Activated CD4-positive, alpha-beta T cell treated with anti-CD3 and anti-CD28 coated beads for 36 hours (primary cell): Measurements from ENCODE around the gene RPL27A. TPM values are rescaled to one million over a fixed set of nuclear protein-coding genes. Genes with fewer than 3 reads are reported as not detected.

Experiments used
- ATAC-seq: fragments of 200-7000 bp; cut with Tn5 transposase; one replicate; pipeline ENCODE4 v1.10.0; 2021; ENCODE audit warnings: mild to moderate bottlenecking, moderate library complexity
- CTCF ChIA-PET: fragments of 350-600 bp; sonication (Branson Sonifier 250); formaldehyde crosslinking; loops from one replicate; lab custom pipeline; 2021; ENCODE audit warnings: antibody characterized with exemption; lab: Charles Lee
- POLR2A ChIA-PET: fragments of 350-600 bp; sonication (Branson Sonifier 250); formaldehyde crosslinking; loops from one replicate; lab custom pipeline; 2021; ENCODE audit warnings: antibody characterized with exemption, inconsistent platforms; lab: Charles Lee
- DNase-seq: peaks from one replicate; pipeline ENCODE4 v3.0.0-alpha.2; 2020
- H3K27ac Mint-ChIP-seq: one replicate; pipeline ENCODE4 v1.8.0; 2021; ENCODE audit warnings: mixed read lengths
- H3K27me3 Mint-ChIP-seq: one replicate; pipeline ENCODE4 v1.8.0; 2021; ENCODE audit warnings: mixed read lengths
- H3K36me3 Mint-ChIP-seq: one replicate; pipeline ENCODE4 v1.8.0; 2021; ENCODE audit warnings: low read depth, mixed read lengths
- H3K4me1 Mint-ChIP-seq: one replicate; pipeline ENCODE4 v1.8.0; 2021; ENCODE audit warnings: mixed read lengths
- H3K4me3 Mint-ChIP-seq: one replicate; pipeline ENCODE4 v1.8.0; 2021; ENCODE audit warnings: mild to moderate bottlenecking, moderate library complexity, mixed read lengths
- H3K9me3 Mint-ChIP-seq: one replicate; pipeline ENCODE4 v1.8.0; 2021; ENCODE audit warnings: low read depth, mixed read lengths
- intact Hi-C, 2 experiments: fragments of 100-400 bp; cut with DNase I in 1 of 2; cut with micrococcal nuclease in 1 of 2; formaldehyde crosslinking; loops; one replicate each; pipeline versions ENCODE4 v1.14.2 to v1.15.1; 2022 to 2024; cut with DNase I, micrococcal nuclease
- total RNA-seq, 2 experiments: library from RNA; stranded (reverse); gene quantifications; one replicate each; pipeline ENCODE4 v1.2.3, GENCODE V29; 2021

Gene RPL27A
- total RNA-seq, 2 experiments from 2014 or later: 688 to 1,021 TPM

GRCh38 chr11:8699903-8700302 lies 17.3 kb downstream of the RPL27A start:
- no peak overlapping the region for H3K4me3 Mint-ChIP-seq
- no peaks in the 10 kb centered on the region for H3K4me1 Mint-ChIP-seq
- DNase-seq (no peak), ATAC-seq (no peak)
- ChIA-PET CTCF (interaction anchor here (0.7 to 1.2 kb wide), 2 partner anchors 19 to 260 kb away, joined by 3 read pairs; no protein-coding TSS in a partner anchor), POLR2A (interaction anchor here (2.4 kb wide), 1 partner anchor 10 kb away, joined by 7 read pairs; no protein-coding TSS in a partner anchor)
- H3K9me3 Mint-ChIP-seq: no peaks in the 10 kb centered on the region
- H3K27me3 Mint-ChIP-seq: no peaks in the 10 kb centered on the region
- intact Hi-C loops: no loop called here
- H3K36me3 Mint-ChIP-seq: peaks cover 10% of the 10 kb centered on the region
- H3K27ac Mint-ChIP-seq: no peak overlapping the region

- H3K4me3 Mint-ChIP-seq: no peak overlapping the region
- POLR2A ChIA-PET: no interaction called here
- intact Hi-C loops: no loop called here
- no peaks in the 10 kb centered on the region for H3K36me3 Mint-ChIP-seq
- no peaks in the 10 kb centered on the region for H3K27me3 Mint-ChIP-seq
- H3K9me3 Mint-ChIP-seq: no peaks in the 10 kb centered on the region
- no peak overlapping the region for H3K27ac Mint-ChIP-seq
- no peak for ATAC-seq
- no peaks in the 10 kb centered on the region for H3K4me1 Mint-ChIP-seq
- no peak for DNase-seq
- CTCF ChIA-PET: interaction anchor here (0.5 kb wide), 1 partner anchor 16 kb away, joined by 3 read pairs; no protein-coding TSS in a partner anchor
These were observed 19.5 kb downstream of the RPL27A start for GRCh38 chr11:8701891-8702597.

GRCh38 chr11:8702598-8702915 lies 20.0 kb downstream of the RPL27A start:
- H3K27ac Mint-ChIP-seq: no peak overlapping the region
- H3K27me3 Mint-ChIP-seq: no peaks in the 10 kb centered on the region
- intact Hi-C loops: no loop called here
- H3K4me1 Mint-ChIP-seq: no peaks in the 10 kb centered on the region
- CTCF ChIA-PET: no interaction called here
- no peak overlapping the region for H3K4me3 Mint-ChIP-seq
- POLR2A ChIA-PET: no interaction called here
- no peaks in the 10 kb centered on the region for H3K9me3 Mint-ChIP-seq
- H3K36me3 Mint-ChIP-seq: no peaks in the 10 kb centered on the region
- DNase-seq (no peak), ATAC-seq (no peak)

GRCh38 chr11:8704136-8704535 lies 21.5 kb downstream of the RPL27A start:
- ChIA-PET POLR2A (no interaction called here), CTCF (interaction anchor here (0.6 to 0.8 kb wide), 2 partner anchors 630 to 872 kb away, joined by 3 read pairs; no protein-coding TSS in a partner anchor)
- intact Hi-C loops: no loop called here

GRCh38 chr11:8705146-8705545 lies 22.6 kb downstream of the RPL27A start:
- POLR2A ChIA-PET: no interaction called here
- no peak for ATAC-seq
- DNase-seq: no peak
- Mint-ChIP-seq H3K4me3 (no peak overlapping the region), H3K36me3 (no peaks in the 10 kb centered on the region), H3K4me1 (no peaks in the 10 kb centered on the region), H3K27ac (no peak overlapping the region), H3K9me3 (no peaks in the 10 kb centered on the region), H3K27me3 (no peaks in the 10 kb centered on the region)
- CTCF ChIA-PET: interaction anchor here (0.6 kb wide), 1 partner anchor 183 kb away, joined by 4 read pairs; no protein-coding TSS in a partner anchor
- intact Hi-C loops: no loop called here

More at GRCh38 chr11:8704136-8704535, 21.5 kb downstream of the RPL27A start:
- H3K36me3 Mint-ChIP-seq: no peaks in the 10 kb centered on the region
- H3K27ac Mint-ChIP-seq: no peak overlapping the region
- no peak overlapping the region for H3K4me3 Mint-ChIP-seq
- no peaks in the 10 kb centered on the region for H3K9me3 Mint-ChIP-seq
- DNase-seq (no peak), ATAC-seq (no peak)
- H3K27me3 Mint-ChIP-seq: no peaks in the 10 kb centered on the region
- H3K4me1 Mint-ChIP-seq: no peaks in the 10 kb centered on the region

- intact Hi-C loops: no loop called here
- POLR2A ChIA-PET: no interaction called here
- Mint-ChIP-seq H3K4me3 (no peak overlapping the region), H3K36me3 (no peaks in the 10 kb centered on the region), H3K4me1 (no peaks in the 10 kb centered on the region), H3K27ac (no peak overlapping the region), H3K27me3 (no peaks in the 10 kb centered on the region), H3K9me3 (no peaks in the 10 kb centered on the region)
- DNase-seq: no peak
- no peak for ATAC-seq
- CTCF ChIA-PET: no interaction called here
These were observed 24.3 kb downstream of the RPL27A start for GRCh38 chr11:8706673-8707432.

GRCh38 chr11:8707541-8708191 lies 25.1 kb downstream of the RPL27A start:
- ChIA-PET POLR2A (no interaction called here), CTCF (no interaction called here)
- intact Hi-C loops: no loop called here
- no peak for DNase-seq
- H3K27ac Mint-ChIP-seq: no peak overlapping the region
- no peaks in the 10 kb centered on the region for H3K36me3 Mint-ChIP-seq
- no peak overlapping the region for H3K4me3 Mint-ChIP-seq
- no peaks in the 10 kb centered on the region for H3K27me3 Mint-ChIP-seq
- H3K9me3 Mint-ChIP-seq: no peaks in the 10 kb centered on the region
- H3K4me1 Mint-ChIP-seq: no peaks in the 10 kb centered on the region
- ATAC-seq: no peak

- Mint-ChIP-seq H3K27me3 (no peaks in the 10 kb centered on the region), H3K36me3 (no peaks in the 10 kb centered on the region), H3K4me1 (no peaks in the 10 kb centered on the region), H3K27ac (no peak overlapping the region), H3K4me3 (no peak overlapping the region), H3K9me3 (no peaks in the 10 kb centered on the region)
- intact Hi-C loops: no loop called here
- CTCF ChIA-PET: interaction anchor here (0.7 kb wide), 1 partner anchor 80 kb away, joined by 3 read pairs; no protein-coding TSS in a partner anchor
- POLR2A ChIA-PET: interaction anchor here (0.6 kb wide), 1 partner anchor 21 kb away, joined by 3 read pairs; no protein-coding TSS in a partner anchor
- no peak for DNase-seq
- no peak for ATAC-seq
These were observed 26.5 kb downstream of the RPL27A start for GRCh38 chr11:8709002-8709672.

- Mint-ChIP-seq H3K27ac (no peak overlapping the region), H3K27me3 (no peaks in the 10 kb centered on the region), H3K9me3 (no peaks in the 10 kb centered on the region), H3K4me1 (no peaks in the 10 kb centered on the region), H3K36me3 (no peaks in the 10 kb centered on the region), H3K4me3 (no peak overlapping the region)
- no peak for DNase-seq
- ChIA-PET POLR2A (interaction anchor here (0.6 kb wide), 1 partner anchor 21 kb away, joined by 3 read pairs; no protein-coding TSS in a partner anchor), CTCF (no interaction called here)
- no peak for ATAC-seq
- intact Hi-C loops: no loop called here
These were observed 27.2 kb downstream of the RPL27A start for GRCh38 chr11:8709777-8710176.

- H3K27ac Mint-ChIP-seq: no peak overlapping the region
- H3K27me3 Mint-ChIP-seq: no peaks in the 10 kb centered on the region
- H3K36me3 Mint-ChIP-seq: no peaks in the 10 kb centered on the region
- no peaks in the 10 kb centered on the region for H3K9me3 Mint-ChIP-seq
- H3K4me1 Mint-ChIP-seq: no peaks in the 10 kb centered on the region
- CTCF ChIA-PET: no interaction called here
- POLR2A ChIA-PET: no interaction called here
- no peak overlapping the region for H3K4me3 Mint-ChIP-seq
- intact Hi-C loops: no loop called here
- ATAC-seq: no peak
- no peak for DNase-seq
These were observed 29.4 kb downstream of the RPL27A start for GRCh38 chr11:8711895-8712442.

- no peaks in the 10 kb centered on the region for H3K27me3 Mint-ChIP-seq
- CTCF ChIA-PET: no interaction called here
- no peaks in the 10 kb centered on the region for H3K9me3 Mint-ChIP-seq
- ATAC-seq (no peak), DNase-seq (no peak)
- intact Hi-C loops: no loop called here
- no peaks in the 10 kb centered on the region for H3K36me3 Mint-ChIP-seq
- no peak overlapping the region for H3K27ac Mint-ChIP-seq
- POLR2A ChIA-PET: no interaction called here
- no peak overlapping the region for H3K4me3 Mint-ChIP-seq
- H3K4me1 Mint-ChIP-seq: peaks cover 4% of the 10 kb centered on the region
These were observed 29.9 kb downstream of the RPL27A start for GRCh38 chr11:8712506-8712905.
